ENCODE measurements around the gene SOWAHA. TPM values are rescaled to one million over a fixed set of nuclear protein-coding genes. Genes with fewer than 3 reads are reported as not detected.

The SOWAHA gene
- total RNA-seq, 4 donors from 2014 or later, result 0.16 to 0.75 (median 0.37) TPM

GRCh38 chr5:132813599-132814502 lies 749 bp downstream of the SOWAHA start:
- TF ChIP-seq CTCF (IDR thresholded peaks at IDR 0.05; ENCODE audit: low read depth), result no peak

DNA sequence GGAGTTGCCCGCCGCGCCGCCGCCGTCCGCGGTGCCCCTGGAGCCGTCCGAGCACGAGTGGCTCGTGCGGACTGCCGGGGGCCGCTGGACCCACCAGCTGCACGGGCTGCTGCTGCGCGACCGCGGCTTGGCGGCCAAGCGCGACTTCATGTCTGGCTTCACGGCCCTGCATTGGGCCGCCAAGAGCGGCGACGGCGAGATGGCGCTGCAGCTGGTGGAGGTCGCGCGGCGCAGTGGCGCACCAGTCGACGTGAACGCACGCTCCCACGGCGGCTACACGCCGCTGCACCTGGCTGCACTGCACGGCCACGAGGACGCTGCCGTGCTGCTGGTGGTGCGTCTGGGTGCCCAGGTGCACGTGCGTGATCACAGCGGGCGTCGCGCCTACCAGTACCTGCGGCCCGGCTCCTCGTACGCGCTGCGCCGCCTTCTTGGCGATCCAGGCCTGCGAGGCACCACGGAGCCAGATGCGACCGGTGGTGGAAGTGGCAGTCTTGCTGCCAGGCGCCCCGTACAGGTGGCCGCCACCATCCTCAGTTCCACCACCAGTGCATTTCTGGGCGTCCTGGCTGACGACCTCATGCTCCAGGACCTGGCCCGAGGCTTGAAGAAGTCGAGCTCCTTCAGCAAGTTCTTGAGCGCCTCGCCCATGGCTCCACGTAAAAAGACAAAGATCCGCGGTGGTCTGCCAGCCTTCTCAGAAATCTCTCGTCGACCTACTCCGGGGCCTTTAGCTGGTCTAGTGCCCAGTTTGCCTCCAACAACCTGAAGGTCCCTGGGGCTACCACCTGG lies 1.6 kb downstream of the SOWAHA start:
- TF ChIP-seq CTCF (IDR thresholded peaks at IDR 0.05; ENCODE audit: low read depth), result no peak

DNA sequence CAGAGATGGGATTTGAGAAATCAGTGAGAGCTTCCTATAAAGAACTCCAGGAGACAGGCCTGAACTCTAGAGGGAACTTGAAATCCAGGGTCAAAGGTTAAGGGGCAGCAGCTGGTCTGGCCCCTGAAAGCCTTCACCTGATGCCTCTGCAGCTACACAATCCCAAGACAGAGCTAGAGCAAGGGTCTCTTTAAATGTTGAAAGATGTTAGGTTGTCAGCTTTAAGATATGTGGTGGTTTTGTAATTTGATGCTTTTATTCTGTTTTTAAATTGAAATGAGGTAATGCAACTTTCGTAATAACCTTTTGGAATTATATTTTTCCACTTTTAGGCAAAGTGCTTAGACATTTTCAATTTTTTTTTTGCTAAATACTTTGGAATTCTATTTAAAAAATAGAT lies 2.4 kb downstream of the SOWAHA start:
- TF ChIP-seq CTCF (IDR thresholded peaks at IDR 0.05; ENCODE audit: low read depth), result no peak

- no peak for TF ChIP-seq CTCF (IDR thresholded peaks at IDR 0.05; ENCODE audit: low read depth)
Observed at GRCh38 chr5:132816083-132816482, 3.0 kb downstream of the SOWAHA start.

- no peak for TF ChIP-seq CTCF (IDR thresholded peaks at IDR 0.05; ENCODE audit: low read depth)
Observed at GRCh38 chr5:132816554-132816953, 3.5 kb downstream of the SOWAHA start.

DNA sequence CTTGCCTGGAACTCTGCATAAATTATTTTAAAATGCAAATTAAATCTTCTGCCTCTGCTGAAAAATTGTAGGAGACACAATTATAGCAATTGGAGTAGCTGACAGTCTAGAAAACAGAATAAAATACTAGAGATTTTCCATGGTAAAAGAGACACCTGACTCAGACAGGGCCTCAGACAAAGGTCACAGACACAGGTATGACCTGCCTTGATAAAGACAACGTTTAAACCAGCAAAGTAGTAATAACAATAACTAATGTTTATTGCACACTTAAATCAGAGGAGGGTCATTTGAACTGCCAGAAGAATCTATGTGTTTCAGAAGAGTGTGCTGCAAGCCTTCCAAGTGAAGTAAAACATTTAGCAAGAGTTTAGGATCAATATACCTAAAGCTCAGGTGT lies 3.9 kb downstream of the SOWAHA start:
- TF ChIP-seq CTCF (IDR thresholded peaks at IDR 0.05; ENCODE audit: low read depth), result no peak

- TF ChIP-seq CTCF (IDR thresholded peaks at IDR 0.05; ENCODE audit: low read depth), result no peak
Observed at GRCh38 chr5:132819468-132819867, 6.4 kb downstream of the SOWAHA start.

Data from subcutaneous adipose tissue (tissue), 4 donors.